HG02970 (cell line): ENCODE data around the gene PKP3.
"Not testable (repeated sequence)": the region's sequence is repeated elsewhere in the genome, so short reads cannot be mapped to it uniquely, and the experiment has no call there.

Experiments
- ATAC-seq: cut with Tn5 transposase; IDR thresholded peaks from one replicate; pipeline ENCODE4 v1.9.1; 2021; ENCODE audit warnings: mild to moderate bottlenecking, moderate library complexity, moderate number of reproducible peaks; ENCODE audit not compliant: unreplicated experiment, low FRiP score

PKP3 gene

GRCh38 chr11:408154-409007, 14.4 kb downstream of the PKP3 start:
- ATAC-seq = no peak

GRCh38 chr11:409008-409599, 15.1 kb downstream of the PKP3 start:
- ATAC-seq = no peak

DNA sequence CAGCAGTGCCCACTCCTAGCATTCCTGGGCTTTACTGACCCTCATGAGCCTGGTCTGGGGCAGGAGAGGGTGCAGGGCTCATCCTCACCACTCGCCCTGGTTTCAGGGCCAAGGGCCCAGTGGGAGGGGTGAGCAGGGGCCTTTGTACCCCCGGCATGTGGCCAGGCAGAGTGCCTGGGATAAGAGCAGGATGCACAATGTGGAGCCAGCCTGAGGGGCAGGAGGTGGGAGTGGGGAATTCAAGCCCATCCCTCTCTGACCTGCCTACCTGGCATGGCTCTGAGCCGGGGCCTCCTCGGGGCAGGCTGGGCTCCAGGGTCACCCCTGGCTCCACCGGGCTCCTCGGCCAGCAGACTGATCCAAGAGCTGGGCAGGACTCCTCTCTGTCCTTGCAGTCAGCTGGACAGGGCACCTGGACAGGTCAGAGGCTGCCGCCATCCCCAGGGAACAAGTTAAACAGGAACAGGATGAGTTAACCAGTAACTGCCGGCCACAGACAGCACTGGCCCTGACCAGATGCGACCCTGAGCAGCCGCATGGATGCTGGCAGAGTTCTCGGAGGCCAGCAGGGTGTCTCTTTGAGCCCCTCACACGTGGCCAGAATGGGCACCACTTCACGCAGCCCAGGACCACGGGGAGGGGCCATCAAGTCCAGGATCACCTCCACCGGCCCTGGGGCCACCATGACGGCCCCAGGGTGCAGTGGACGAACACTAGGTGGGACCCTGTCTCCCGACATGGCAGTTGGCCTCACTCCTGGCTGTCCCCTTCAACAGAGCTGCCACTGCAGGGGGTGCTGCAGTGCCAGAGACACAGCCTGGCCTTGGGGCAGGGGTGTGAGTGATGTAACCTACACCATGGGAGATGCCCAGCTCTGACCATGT, 15.8 kb downstream of the PKP3 start:
- ATAC-seq = no peak

DNA sequence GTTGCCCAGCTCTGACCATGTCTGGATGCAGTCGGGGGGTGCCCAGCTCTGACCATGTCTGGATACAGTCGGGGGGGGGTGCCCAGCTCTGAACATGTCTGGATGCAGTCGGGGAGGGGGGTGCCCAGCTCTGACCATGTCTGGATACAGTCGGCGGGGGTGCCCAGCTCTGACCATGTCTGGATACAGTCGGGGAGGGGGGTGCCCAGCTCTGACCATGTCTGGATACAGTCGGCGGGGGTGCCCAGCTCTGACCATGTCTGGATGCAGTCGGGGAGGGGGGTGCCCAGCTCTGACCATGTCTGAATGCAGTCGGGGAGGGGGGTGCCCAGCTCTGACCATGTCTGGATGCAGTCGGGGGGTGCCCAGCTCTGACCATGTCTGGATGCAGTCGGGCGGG, 16.7 kb downstream of the PKP3 start:
- not testable (repeated sequence) for ATAC-seq

DNA sequence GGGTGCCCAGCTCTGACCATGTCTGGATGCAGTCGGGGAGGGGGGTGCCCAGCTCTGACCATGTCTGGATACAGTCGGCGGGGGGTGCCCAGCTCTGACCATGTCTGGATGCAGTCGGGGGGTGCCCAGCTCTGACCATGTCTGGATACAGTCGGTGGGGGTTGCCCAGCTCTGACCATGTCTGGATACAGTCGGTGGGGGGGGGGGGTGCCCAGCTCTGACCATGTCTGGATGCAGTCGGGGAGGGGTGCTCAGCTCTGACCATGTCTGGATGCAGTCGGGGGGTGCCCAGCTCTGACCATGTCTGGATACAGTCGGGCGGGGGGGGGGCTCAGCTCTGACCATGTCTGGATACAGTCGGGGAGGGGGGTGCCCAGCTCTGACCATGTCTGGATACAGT, 17.5 kb downstream of the PKP3 start:
- ATAC-seq = not testable (repeated sequence)

DNA sequence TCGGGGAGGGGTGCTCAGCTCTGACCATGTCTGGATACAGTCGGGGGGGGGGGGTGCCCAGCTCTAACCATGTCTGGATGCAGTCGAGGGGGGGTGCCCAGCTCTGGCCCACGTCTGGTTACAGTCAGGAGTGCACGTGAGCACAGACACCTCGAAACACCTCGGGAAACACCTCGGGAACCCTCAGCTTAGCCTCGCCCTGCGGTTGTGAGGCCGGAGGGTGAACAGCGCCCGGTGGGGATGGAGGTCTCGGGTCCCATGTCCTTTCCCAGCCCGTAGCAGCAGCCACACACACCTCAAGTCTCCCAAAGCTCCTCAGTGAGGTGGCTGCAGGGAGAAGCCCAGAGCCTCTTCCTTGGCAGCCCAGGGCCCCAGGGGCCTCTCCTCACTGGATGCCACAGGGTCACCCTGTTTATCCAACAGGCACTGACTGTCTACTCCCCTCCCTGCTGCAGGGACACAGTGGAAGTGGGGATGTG, 18.7 kb downstream of the PKP3 start:
- no peak for ATAC-seq

DNA sequence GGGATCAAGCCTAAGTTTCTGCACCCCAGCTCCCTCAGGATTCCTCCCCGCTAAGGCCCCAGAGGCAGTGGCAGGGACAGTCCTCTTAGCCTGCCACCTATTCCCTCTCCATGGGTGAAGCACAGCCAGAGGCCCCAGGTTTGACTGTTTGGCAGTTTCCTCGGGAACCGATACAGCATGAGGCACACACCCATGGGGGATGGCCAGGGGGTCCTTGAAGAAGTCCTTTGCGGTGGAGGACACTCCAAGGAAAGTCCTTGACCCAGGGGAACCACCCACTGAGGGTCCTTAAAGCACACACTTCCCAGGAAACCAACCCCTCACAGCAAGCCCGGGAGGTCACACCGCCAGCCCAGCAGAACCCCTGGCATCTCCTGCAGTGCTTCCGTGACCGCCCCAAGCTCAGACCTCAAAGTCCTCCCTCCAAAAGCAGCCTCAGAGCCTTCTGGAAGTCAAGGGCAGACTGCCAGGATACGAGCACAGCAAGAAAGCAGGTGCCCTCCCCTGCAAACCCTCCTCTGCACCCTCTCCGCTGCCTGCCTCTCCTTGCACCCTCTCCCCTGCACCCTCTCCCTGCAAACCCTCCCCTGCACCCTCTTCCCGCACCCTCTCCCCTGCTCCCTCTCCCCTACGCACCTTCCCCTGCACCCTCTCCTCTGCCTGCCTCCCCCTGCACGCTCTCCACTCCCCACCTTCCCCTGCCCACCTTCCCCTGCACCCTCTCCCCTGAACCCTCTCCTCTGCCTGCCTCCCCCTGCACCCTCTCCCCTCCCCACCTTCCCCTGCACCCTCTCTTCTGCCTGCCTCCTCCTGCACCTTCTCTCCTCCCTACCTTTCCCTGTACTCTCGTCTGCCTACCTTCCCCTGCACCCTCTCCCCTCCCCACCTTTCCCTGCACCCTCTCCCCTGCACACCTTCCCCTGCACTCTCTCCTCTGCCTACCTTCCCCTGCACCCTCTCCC, 19.4 kb downstream of the PKP3 start:
- no peak for ATAC-seq

DNA sequence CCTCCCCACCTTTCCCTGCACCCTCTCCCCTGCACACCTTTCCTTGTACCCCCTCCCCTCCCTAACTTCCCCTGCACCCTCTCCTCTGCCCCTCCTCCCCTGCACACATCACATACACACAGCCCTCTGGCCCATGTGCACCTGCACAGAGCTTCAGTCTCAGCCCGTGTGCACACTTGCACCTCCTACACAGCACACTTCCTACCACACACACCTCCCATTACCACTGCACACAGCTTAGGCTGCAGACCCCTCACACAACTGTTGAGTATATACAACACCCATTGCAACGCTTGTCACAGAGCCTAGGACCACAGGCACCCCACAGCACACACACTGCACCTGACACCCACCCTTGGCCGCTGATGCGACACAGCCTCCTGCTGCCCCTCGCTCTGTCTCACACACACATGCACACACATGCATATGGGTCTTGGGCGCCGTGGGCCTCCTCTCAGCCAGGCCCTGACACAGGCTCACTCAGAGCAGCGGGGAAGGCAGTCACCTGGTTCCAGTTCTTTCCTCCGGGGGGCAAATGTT, 20.4 kb downstream of the PKP3 start:
- ATAC-seq = no peak

GRCh38 chr11:415640-416041, 21.6 kb downstream of the PKP3 start:
- ATAC-seq = no peak

DNA sequence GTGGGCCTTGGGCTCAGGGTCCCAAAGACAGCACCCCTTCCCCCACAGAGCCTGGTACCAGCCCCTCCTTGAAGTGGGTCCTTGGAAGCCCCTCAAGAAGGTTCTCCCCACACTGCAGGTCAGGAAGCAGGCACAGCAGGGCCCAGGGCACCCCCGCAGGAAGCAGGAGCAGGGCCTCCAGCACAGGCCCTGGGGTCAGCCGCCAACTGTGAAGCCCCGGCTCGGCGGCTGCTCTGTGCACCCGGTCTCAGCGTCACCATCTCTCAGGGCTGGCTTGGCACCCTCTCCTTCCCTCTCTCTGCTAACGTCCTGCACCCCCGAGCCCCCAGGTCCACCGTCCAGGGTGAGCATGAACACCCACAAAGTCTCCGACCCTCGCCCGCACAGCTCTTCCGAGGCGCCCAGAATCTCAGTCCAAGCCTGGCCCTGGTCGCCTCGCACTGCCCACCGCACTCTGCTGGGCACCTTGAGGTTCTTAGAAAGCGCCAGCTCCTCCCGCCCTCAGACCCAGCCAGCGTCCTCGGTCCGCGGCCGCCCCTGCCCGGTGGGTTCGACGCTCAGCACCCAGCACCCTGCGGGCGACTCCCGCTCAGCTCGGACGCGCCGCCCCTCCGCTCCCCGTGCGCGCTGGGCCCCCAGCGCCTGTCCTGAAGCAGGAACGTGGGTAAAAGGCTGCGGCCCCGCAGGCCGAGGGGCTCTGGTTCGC, 22.2 kb downstream of the PKP3 start:
- ATAC-seq = no peak

GRCh38 chr11:416757-417621, 23.0 kb downstream of the PKP3 start:
- ATAC-seq = no peak

- ATAC-seq = no peak
These were observed 23.8 kb downstream of the PKP3 start for GRCh38 chr11:417652-418342.

DNA sequence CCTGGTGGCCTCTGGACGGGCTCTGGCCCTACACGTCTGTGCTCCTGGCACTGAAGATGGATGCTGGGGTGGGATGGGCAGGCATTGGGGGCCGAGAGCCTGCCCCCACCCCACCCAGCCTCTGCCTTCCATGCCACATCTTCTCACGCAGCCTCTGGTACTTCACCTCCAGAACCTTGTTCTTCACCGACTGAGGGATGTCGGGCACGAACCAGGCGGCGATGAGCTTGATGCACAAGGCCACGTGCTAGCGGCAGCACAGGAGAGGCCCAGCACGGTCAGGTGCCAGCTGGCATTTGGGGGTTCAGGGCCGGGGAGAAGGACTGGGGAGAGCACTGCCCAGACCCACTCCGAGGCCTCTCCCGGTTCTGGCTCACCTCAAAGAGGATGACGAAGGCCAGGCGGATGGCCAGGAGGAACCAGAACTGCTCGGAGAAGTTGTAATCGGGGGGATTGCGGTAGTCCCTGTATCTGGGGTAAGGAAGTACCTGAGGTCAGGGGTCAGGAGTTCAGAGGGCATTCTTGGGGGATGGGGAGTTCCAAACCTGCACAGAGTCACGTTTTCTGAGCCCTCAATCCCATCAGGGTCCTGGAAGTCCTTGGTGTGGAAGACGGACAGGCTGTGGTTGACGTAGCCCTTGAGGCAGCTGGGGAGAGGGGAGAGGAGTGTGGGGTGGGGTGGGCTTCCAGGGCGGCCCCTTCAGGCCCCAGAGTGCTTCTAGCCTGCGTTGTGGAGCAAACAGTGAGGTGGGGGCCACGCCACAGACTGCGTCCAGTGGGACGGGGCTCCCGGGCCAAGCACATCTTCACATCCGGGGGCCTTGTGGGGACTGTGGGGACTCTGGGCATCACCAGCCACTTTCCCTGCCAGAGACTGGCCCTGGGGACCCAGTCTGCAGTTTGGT, 24.6 kb downstream of the PKP3 start:
- no peak for ATAC-seq

GRCh38 chr11:419248-420005, 25.4 kb downstream of the PKP3 start:
- no peak for ATAC-seq

DNA sequence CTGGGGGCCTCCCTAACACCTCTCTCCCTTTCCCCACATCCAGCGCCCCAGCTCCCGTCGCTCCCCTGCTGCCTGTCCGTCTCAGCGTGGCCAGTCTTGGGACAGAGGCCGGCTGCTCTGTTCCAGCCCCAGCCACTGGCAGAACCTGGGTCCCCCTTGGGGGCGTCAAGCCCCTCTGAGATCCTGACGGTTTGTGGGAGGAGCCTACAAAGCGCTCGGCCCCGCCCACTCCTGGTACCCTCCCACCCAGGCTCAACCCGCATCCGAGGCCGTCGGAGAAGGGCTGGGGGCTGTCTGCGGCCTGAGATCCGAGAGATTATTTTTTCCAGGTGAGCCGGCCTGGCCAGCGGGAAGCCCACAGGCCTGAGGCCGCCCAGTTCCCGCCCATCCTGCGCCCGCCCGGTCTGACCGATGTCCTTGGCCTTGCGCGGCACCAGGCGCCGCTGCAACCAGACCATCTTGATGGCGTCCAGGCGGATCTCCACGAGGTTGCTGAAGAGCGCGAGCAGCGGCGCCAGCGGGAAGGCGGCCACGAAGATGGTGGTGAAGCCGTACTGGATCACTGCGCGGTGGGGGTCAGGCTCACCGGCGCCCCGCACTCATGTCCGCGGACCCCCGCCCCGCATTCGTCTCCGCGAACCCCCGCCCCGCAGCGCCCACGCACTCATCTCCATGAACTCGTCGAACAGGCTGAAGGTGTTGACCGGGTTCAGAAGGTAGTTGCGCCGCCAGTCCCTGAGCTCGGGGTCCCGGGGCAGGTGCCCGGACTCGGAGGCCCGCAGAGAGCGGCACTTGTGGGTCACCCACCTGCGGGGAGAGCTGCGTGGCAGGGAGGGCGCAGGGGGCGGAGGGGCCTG, 26.3 kb downstream of the PKP3 start:
- ATAC-seq = no peak
